Esophagus squamous epithelium (tissue), 4 donors: ENCODE data around the gene MCC.

Source experiments
- CTCF ChIP-seq, 6 experiments: fragments of 450-650 bp in 4 of 6; fragments of 200-600 bp in 2 of 6; sonication (generic) in 2 of 6; IDR thresholded peaks; one replicate each; pipeline ENCODE4 v1.5.1; 2016 to 2019; ENCODE audit warnings: antibody characterized with exemption in 6 of 6, mild to moderate bottlenecking in 4 of 6, moderate library complexity in 4 of 6
- POLR2A ChIP-seq, 4 donors: fragments of 450-650 bp; IDR thresholded peaks; one replicate each; pipeline ENCODE4 v1.6.1; 2017; ENCODE audit warnings: antibody characterized with exemption in 4 of 4, mild to moderate bottlenecking in 4 of 4, moderate library complexity in 3 of 4

- TF ChIP-seq CTCF (IDR thresholded peaks at IDR 0.05) (no peak), POLR2A (IDR thresholded peaks at IDR 0.05) (no peak)
Measured at GRCh38 chr5:113223315-113223714, 264.9 kb downstream of the MCC start.
